NCI-H524 treated with DMSO at 0.1 percent for 48 hours (cell line): ENCODE results near the gene ZNF32.
"Not testable (repeated sequence)": the region's sequence is repeated elsewhere in the genome, so short reads cannot be mapped to it uniquely, and the experiment has no call there.

Experiments
- DNase-seq: peaks from one replicate; lab custom pipeline; 2025; lab: John Stamatoyannopoulos, UW

The ZNF32 gene

DNA sequence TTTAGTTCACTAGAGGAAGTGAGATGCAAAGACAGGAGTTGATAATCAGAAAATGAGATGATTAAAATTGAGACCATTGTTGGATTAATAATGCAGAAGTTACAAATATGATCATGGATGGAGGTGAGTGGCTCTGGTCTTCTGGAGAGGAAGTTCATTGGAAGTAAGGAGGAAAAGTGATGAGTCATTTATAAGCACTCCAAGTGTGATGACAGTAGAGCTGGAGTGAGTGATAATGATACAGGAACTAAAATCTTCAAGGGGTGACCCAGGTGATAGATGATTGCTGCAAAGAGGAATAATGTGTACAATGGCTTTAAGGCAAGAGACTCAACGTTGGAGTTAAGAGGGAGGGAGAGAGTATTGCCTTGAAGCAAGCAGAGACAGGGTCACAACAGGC lies 20.7 kb downstream of the ZNF32 start:
- DNase-seq = no peak

DNA sequence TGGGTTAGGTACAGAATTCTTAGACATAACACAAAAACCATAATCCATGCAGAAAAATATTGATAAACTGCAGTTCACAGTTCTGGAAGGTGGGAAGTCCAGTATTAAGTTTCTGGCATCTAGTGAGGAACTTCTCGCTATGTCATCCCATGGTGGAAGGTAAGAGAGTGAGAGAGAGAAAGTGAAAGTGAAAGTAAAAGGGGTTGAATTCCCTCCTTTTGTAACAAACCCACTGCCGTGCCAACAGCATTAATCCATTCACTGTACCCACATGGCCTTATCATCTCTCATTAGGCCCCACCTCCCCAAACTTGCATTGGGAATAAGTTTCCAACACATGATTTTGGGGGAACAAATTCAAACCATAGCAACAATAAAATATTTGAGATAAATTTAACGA lies 25.3 kb downstream of the ZNF32 start:
- DNase-seq = no peak

DNA sequence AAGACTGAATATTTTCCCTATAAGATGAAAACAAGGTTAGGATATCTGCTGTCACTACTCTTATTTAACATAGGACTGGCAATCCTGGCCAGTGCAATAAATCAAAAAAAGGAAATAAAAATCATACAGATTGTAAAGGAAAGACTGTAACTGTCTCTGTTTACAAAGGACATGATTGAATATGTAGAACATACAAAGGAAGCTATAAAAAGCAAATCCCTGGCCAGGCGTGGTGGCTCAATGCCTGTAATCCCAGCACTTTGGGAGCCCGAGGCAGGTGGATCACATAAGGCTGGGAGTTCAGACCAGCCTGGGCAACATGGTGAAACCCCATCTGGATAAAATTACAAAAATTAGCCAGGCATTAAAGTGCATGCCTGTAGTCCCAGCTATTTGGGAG lies 26.6 kb downstream of the ZNF32 start:
- no peak for DNase-seq

DNA sequence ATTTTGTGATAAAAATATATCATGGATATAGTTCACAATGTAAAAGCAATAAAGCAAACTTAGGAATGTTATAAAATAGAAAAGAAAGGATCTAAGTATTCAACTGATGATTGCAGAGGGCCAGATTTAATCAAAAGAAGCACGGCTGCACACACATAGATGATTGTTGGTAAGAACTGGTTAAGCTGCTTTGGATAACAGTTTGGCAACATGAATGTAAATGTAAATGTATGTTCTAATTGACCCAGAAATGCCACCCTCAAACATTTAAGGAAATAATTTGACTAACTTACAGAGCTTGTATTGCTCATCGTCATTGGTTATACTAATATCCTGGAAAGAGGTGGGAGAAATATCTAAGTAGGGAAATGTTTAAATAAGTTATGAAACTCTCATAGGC lies 29.3 kb downstream of the ZNF32 start:
- DNase-seq = no peak

- DNase-seq = no peak
Observed at GRCh38 chr10:43616697-43617370, 31.8 kb downstream of the ZNF32 start.

- DNase-seq = no peak
Observed at GRCh38 chr10:43610636-43611035, 38.0 kb downstream of the ZNF32 start.

DNA sequence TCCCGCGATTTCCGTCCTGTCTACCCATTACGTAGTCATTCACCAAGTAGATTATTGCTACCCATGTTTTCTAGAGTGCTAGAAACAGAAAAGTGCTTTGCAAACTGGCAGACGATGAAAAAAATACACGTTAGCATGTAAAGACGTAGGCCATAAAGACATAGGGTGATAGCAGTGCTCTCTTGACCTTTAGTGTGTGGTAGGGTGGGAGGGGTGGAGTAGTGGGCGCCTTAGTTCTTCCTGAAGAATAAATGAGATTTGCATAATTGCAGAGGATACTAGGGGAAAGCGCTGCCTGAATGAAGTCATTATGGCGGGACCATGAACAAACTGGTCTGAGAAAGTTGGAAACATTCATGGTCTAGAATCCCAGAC lies 41.5 kb downstream of the ZNF32 start:
- DNase-seq = no peak

DNA sequence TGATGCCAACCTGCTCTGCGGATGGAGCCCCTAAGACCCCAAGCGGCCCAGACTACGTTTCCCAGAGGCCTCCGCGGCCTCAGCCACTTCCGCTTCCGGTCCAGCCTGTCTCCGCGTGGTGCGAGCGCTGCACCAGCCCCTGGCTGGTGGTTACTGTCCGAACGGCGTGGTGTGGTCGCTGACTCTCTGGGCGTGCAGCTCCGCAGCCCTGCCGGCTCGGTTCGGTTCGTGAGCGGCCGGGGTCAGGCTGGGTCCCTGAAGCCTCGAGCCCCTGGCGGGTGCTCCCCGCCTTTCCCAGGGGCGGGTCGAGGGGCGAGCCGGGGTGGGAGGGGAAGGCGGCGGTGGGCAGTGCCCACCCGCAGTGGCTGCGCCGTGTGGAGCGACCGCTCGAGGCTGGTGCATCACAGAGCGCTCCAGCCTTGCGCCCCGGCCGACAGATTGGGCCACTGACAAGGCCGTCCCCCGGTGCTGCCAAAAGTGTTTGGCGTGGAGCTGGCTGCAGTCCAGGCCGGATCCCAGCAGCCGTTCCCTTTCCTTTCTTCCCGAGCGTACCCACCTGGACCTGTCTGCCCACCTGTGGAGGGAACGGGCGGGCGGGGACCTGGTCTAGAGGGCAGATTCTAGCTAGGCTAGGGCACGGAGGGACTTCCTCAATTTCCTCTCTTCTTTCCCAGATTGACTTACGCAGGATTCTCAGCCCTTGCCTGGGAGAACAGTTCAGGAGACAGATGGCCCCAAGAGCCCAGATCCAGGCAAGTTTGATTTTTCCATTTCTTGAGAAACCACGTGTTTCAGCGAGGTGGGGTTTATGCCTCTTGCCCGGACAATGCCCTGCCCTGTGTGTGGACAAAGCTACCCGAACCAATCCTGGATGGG lies 42.1 kb downstream of the ZNF32 start, which contains the start of gene ZNF485:
Gene ZNF485, plus strand, starts transcription at position 116 of the 876 bp plus-strand sequence. Its CDS starts 613 bp downstream, at position 729.
- peak; percentile 0 for DNase-seq

GRCh38 chr10:43605850-43606322 lies 42.8 kb downstream of the ZNF32 start:
- DNase-seq = no peak

- DNase-seq = not testable (repeated sequence)
Observed at GRCh38 chr10:43601576-43601975, 47.1 kb downstream of the ZNF32 start.

DNA sequence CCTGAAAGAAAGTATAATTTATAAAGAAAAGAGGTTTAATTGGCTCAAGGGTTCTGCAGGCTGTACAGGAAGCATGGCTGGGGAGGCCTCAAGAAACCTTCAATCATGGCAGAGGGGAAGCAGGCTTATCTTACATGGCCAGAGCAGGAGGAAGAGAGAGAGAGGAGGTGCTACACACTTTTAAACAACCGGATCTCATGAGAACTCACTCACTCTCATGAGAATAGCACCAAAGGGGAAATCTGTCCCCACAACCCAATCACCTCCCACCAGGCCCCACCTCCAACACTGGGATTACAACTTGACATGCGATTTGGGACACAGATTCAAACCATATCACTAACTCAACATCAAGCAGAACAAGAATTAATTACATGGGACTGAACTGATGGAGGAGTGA lies 49.3 kb downstream of the ZNF32 start:
- DNase-seq = no peak

DNA sequence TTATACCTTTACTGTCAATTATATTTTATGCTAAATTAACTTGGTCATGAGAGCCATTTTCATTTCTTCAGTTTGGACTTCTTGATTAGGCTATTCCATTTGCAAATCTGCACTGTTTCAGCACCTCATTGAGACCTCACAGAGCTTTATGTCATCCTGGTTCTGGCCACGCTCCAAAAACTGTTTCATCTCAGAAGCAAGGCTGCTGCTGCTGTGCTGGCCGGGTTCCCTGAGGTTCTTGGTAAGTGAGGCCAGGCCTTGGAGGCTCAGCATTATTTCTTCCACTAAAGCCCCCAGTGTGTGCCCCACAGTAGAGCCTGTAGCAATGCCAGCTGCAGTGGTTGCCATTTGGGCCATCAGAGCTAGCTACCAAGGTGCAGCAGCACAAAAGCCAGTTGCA lies 50.2 kb downstream of the ZNF32 start:
- no peak for DNase-seq

DNA sequence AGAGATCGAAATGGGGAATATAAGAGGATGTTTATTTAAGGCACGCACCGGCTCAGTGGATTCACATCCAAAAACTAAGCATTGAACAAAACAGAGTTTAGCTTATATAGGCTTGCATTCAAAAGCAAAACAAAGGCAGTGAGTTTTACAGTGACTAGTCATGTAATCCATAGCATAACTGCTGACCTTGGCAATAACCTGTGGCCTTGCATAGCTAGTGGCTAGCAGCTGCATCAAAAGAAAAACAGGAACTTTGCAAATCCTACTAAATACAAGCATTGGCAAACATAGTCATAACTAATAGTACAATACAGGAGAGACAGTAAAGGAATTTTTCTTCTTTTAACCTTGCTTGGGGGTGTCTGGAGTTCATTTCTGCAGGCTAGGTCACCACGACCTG lies 52.1 kb downstream of the ZNF32 start:
- DNase-seq = no peak

DNA sequence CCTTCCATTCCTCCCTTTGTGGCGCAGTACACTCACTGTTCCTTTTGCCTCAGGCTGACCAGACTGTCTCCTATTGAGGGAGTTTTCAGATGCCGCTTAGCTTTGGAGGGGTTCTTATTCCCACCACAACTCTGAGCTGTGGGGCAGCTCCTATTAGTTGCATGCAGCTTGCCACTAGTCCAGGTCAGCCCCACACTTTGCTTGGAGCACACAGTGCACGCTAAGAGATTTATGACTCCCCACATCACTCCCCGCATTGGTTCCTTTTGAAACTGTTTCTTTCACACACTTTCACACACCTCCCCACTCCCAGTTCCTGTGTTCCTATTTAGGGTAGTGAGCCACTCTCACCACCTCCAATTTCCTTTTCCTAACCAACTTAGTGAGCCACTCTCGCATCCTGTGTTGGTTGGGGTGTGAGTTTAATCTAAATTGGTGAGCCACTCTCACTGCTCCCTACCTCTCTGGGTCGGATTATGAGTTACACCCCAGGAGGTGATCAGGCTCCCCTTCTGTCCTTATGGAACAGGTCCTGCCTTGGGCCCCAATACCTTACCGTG lies 52.9 kb downstream of the ZNF32 start:
- no peak for DNase-seq

DNA sequence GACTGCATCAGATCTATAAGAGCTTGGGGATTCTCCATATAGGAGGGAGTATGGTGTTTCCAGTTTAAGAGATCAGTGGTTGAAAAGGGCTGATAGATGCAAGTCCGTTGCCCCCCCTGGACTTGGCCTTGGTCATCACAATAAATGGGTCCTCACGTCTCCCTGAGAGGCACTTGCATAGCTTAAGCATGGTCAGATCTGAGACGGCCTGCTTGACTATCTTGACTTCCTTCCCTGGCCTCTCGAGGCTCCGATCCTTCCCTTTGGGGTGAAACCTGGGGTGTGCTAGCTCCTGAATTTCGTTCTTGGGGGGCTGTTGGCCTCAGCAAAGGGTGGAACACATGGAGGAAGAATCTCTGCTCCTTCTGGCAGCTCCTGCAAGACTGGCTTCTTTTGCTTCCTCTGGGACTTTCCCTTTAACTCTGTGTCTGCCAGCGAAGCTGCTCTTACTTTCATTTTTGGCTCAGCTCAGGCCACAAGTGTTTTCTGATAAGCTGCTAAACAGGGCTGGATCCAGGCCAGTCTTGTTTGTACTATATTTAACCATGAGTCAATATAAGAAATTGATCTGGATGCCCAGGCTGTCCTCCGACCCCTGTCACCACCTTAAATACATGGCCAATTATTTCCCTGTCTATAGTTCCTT lies 53.6 kb downstream of the ZNF32 start:
- no peak for DNase-seq
